Uterus (tissue), 2 donors: ENCODE data around the gene ZBTB44.

ENCODE experiments used
- POLR2A ChIP-seq, 2 donors: fragments of 450-650 bp; IDR thresholded peaks; one replicate each; pipeline ENCODE4 v1.6.1; 2016; ENCODE audit warnings: antibody characterized with exemption in 2 of 2, mild to moderate bottlenecking in 1 of 2, moderate library complexity in 1 of 2
- TF ChIP-seq, protein P1 (sequence below), 4 experiments: fragments of 200-600 bp in 2 of 4; fragments of 450-650 bp in 2 of 4; sonication (generic) in 2 of 4; IDR thresholded peaks; one replicate each; pipeline ENCODE4 v1.5.1; 2016 to 2019; ENCODE audit warnings: antibody characterized with exemption in 4 of 4, mild to moderate bottlenecking in 2 of 4, moderate library complexity in 1 of 4

- TF ChIP-seq, protein P1, sequence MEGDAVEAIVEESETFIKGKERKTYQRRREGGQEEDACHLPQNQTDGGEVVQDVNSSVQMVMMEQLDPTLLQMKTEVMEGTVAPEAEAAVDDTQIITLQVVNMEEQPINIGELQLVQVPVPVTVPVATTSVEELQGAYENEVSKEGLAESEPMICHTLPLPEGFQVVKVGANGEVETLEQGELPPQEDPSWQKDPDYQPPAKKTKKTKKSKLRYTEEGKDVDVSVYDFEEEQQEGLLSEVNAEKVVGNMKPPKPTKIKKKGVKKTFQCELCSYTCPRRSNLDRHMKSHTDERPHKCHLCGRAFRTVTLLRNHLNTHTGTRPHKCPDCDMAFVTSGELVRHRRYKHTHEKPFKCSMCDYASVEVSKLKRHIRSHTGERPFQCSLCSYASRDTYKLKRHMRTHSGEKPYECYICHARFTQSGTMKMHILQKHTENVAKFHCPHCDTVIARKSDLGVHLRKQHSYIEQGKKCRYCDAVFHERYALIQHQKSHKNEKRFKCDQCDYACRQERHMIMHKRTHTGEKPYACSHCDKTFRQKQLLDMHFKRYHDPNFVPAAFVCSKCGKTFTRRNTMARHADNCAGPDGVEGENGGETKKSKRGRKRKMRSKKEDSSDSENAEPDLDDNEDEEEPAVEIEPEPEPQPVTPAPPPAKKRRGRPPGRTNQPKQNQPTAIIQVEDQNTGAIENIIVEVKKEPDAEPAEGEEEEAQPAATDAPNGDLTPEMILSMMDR (IDR thresholded peaks at IDR 0.05) = no peak
- no peak for TF ChIP-seq POLR2A (IDR thresholded peaks at IDR 0.05)
Measured at GRCh38 chr11:130299978-130300377, 14.7 kb downstream of the ZBTB44 start.
